ENCODE measurements around the gene KRTAP10-5.

- TF ChIP-seq CTCF (IDR thresholded peaks at IDR 0.05 in 4 of 5, conservative IDR thresholded peaks at IDR 0.05 in 1 of 5) (no peak), POLR2A (IDR thresholded peaks at IDR 0.05) (no peak)
Measured at GRCh38 chr21:44595524-44595923, 15.1 kb upstream of the KRTAP10-5 start.

All from gastrocnemius medialis (tissue), 4 donors.